GM19397 (cell line): ENCODE data around the gene PPAN.
A peak's percentile ranks its signal among the peaks of the same experiment; 100 is the strongest.

Experiments used
- ATAC-seq: cut with Tn5 transposase; IDR thresholded peaks from one replicate; pipeline ENCODE4 v1.9.1; 2021; ENCODE audit warnings: mild to moderate bottlenecking, moderate library complexity; ENCODE audit not compliant: unreplicated experiment

Gene PPAN

GRCh38 chr19:10091895-10092641 lies 14.1 kb upstream of the PPAN start:
- no peak for ATAC-seq

- no peak for ATAC-seq
These were observed 13.4 kb upstream of the PPAN start for GRCh38 chr19:10092648-10093294.

GRCh38 chr19:10093295-10094186 lies 12.6 kb upstream of the PPAN start:
- no peak for ATAC-seq

- ATAC-seq = no peak
These were observed 10.6 kb upstream of the PPAN start for GRCh38 chr19:10095622-10095947.

GRCh38 chr19:10095948-10096614 lies 10.1 kb upstream of the PPAN start:
- ATAC-seq = peak; percentile 81

- ATAC-seq = no peak
These were observed 9.6 kb upstream of the PPAN start for GRCh38 chr19:10096615-10096963.

GRCh38 chr19:10100163-10100785 lies 5.9 kb upstream of the PPAN start:
- ATAC-seq = no peak

GRCh38 chr19:10102787-10103236 lies 3.4 kb upstream of the PPAN start:
- ATAC-seq = no peak

GRCh38 chr19:10104130-10104513 lies 2.0 kb upstream of the PPAN start:
- no peak for ATAC-seq

- peak; percentile 37 for ATAC-seq
These were observed 1.3 kb upstream of the PPAN start for GRCh38 chr19:10104665-10105508.

- ATAC-seq = peak; percentile 9
These were observed 558 bp upstream of the PPAN start for GRCh38 chr19:10105509-10106099.

- ATAC-seq = no peak
These were observed 1.1 kb downstream of the PPAN start for GRCh38 chr19:10107254-10107653.

- ATAC-seq = no peak
These were observed 1.7 kb downstream of the PPAN start for GRCh38 chr19:10107817-10108367.

- ATAC-seq = no peak
These were observed 3.4 kb downstream of the PPAN start for GRCh38 chr19:10109528-10109927.

- no peak for ATAC-seq
These were observed 4.2 kb downstream of the PPAN start for GRCh38 chr19:10110076-10110971.

- ATAC-seq = no peak
These were observed 4.8 kb downstream of the PPAN start for GRCh38 chr19:10110972-10111317.

GRCh38 chr19:10111405-10111811 lies 5.2 kb downstream of the PPAN start, which contains the start of gene P2RY11:
P2RY11 (plus strand) TSS chr19:10111693; CDS start chr19:10111722, 29 bp downstream.
- ATAC-seq = no peak
